Cardiac septum (tissue), 1 donor: Measurements from ENCODE around the gene PRKCH. TPM values are rescaled to one million over a fixed set of nuclear protein-coding genes. Genes with fewer than 3 reads are reported as not detected.

ENCODE experiments used
- DNase-seq: peaks from one replicate; pipeline ENCODE4 v3.0.0-alpha.2; 2020; ENCODE audit warnings: low spot score
- intact Hi-C: fragments of 100-400 bp; cut with DNase I; formaldehyde crosslinking; loops from one replicate; pipeline ENCODE4 v1.14.0; 2022
- total RNA-seq: library from RNA; stranded (reverse); fragmentation: NEBNext Ultra II Directional; extraction: Animal tissue kit (Norgen Biotek cat#: 25700); gene quantifications from one replicate; pipeline ENCODE4 v1.2.1, GENCODE V29; 2021
- donor health status: DM: no; HTN: no; CAD: no.

The PRKCH gene
- total RNA-seq, 1 donor from 2014 or later: 17.0 TPM

DNA sequence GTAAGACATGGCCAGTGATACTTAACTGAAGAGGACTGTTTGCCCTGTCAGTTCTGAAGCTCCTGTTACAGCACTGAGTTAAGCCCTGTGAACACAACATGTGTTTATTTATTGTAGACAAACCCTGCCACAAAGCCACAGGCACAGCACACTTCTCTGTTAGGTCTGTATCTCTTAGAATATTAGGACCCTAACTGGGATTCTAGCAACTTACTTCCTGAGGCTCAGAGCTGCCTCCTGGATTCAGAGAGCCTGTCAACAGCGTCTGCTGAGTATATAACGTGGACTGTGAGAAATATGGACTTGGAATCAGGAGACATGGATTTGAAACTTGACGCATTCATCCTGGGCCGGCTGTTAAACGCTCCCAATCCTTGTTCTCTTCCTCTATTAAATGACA, 238.9 kb downstream of the PRKCH start:
- intact Hi-C loops: loop anchor here (5.0 to 10.0 kb wide), 3 partner anchors 33 to 134 kb away; partner anchors contain the start of gene HIF1A
- no peak for DNase-seq

DNA sequence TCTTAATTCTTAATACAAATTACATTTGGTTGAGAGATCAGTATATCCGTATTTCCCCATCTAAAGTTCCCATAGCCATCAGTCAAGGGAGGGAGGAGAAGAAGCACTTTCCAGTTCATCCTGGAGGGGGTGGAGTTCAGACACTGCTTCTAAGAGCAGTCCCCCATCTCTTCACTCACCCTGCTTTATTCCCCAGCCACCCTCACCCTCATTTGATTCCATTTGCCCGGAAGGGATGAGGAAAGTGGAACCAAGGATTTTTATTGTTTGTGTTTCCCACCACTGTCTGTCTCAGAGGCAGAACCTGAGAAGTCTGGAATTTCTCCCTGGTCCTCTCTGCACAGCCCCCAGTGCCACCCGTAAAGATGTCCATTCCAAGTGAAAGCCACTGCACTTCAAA, 239.7 kb downstream of the PRKCH start:
- intact Hi-C loops: loop anchor here (5.0 to 10.0 kb wide), 3 partner anchors 34 to 134 kb away; partner anchors contain the start of gene HIF1A
- no peak for DNase-seq

DNA sequence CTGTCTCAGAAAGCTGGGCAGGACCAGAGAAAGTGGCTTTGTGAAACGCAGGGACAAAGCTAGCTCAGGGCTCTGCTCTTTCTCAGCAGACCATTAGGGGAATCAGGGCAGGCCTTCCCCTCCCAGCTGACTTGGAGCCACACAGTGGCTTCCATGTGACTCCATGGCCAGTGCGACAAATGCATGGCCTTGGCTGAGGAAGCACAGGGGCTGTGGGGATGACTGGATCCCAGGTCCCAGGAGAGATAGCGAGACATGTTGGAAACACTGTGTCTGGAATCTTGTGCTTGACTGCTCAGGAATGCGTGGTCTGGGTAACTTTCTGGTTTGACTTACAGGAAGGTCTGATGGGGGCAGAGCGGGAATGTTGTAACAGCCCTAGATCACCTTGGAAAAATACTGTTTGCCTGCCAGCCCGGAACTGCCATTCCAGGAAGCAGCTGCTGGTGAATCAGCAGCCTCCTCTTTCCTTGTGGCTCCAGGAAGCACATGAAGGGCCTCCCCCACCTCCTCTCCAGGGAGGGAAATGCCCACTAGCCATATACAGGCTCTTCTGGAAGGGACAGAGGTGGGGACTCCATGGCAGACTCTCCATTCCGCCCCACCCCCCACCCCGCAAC, 240.4 kb downstream of the PRKCH start:
- intact Hi-C loops: loop anchor here (5.0 to 10.0 kb wide), 3 partner anchors 34 to 133 kb away; partner anchors contain the start of gene HIF1A
- peak; percentile 89 for DNase-seq

DNA sequence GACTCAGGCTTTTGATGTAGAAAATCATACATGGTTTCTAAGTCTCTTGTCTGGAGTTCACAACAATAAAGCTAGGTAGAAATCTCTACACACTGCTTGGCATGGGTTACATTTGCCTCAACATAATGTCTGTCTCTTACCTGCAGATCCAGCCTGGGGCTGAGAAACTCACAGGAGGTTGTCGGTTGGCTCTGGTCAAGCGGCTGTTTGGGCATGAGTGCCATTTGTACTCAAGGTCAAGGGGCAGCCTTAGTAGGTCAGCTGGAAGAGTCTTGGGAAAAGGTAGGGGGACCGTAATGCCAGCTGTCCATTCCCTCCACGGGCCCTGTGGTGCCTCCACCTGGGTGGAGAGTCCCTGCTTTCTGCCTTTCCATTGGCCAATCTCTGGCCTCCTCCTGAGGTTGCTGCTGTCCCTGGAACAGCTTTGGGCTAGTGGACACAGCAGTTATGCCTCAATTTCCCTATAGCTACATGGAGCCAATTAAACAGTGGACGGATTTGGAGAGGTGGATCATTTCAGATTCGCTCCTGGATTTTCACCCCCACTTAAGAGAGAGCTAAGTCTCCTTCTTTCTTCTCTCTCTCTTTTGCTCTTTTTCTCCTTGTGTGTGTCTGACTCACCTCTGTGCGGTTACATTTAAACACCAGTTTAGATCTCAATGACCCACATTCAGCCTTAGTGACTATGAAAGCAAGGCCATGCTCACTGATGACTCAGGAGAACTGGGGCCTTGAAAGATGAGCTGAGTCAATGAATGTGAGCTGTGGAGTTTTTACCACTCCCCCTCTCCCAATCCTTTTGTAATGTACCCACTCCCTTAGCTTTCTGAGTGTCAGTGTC, 241.2 kb downstream of the PRKCH start:
- intact Hi-C loops: loop anchor here (5.0 to 10.0 kb wide), 3 partner anchors 35 to 132 kb away; partner anchors contain the start of gene HIF1A
- DNase-seq: no peak

DNA sequence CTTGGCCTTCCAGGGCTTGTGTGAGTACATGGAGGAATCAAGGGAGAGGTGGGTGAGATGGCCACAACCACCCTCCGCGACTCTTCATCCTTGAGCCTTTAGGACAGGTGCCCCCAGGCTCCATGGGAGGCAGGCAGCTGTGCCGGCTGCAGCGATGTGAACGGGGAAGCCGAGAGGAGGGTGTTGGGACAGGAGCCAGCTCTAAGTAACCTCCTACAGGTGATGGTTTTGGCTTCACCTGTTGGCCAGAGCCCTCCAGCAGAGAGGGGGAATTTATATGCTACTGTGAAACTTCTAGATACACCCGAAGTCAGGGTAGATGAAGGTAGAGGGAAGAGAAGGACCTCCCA, 241.8 kb downstream of the PRKCH start:
- DNase-seq: no peak
- intact Hi-C loops: loop anchor here (5.0 to 10.0 kb wide), 3 partner anchors 36 to 132 kb away; partner anchors contain the start of gene HIF1A

DNA sequence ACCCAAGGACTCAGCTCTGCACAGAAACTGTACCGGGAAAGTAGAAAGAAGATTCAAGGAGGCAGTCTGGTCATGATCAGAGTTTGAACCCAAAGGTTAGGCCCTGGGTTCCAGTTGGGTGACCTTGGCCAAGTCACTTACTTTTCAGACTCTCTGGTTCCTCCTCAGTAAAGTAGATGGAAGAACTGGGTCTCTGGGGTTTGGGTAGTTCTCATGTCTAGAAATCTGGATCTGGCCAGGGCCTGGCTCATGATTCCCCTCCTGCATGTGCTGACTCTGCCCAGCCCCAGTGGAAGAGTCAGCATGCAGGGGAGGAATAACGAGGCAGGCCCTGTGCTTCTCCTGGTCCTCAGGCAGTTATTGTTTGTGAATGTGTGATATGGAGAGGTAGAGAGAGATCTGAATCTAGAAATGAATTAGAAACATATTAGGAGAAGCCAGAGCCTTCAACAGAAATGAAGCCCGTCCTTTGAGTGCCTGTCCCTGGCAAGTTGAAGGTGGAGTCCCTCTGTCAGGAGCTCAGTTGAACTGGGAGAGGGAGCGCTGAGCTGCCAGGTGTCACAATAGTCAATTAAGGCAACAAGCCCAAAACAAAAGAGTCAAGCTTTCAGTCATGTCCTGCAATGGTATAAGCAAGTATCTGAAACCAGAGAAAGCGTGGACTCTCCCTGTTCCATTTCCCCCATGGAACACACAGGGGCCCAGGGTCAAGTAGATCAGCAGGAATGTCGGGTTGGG, 242.7 kb downstream of the PRKCH start:
- DNase-seq: no peak
- intact Hi-C loops: loop anchor here (5.0 to 10.0 kb wide), 3 partner anchors 37 to 131 kb away; partner anchors contain the start of gene HIF1A

DNA sequence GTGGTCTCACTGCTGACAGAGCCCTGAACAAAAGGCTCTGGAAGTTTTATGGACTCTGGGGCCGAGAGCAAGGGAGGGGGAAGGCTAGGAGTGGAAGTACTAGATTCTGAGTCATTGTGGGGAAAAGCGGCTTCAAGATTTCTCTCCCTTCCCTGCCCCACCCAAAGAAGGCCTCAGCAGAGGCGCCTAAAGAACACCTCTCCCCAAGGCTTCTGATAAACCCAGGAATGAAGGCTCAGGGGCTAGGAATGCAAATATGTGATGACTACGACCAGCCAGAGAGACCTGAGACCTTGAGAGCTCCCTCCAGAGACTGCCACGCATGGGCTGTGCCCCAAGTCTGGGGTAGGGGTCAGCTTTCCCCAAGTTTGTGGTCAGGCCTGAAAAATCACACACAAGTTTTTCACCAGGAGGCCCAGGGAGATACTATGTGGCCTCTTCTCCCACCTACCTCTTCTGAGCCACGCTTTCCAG, 243.3 kb downstream of the PRKCH start:
- intact Hi-C loops: loop anchor here (5.0 to 10.0 kb wide), 3 partner anchors 37 to 130 kb away; partner anchors contain the start of gene HIF1A

DNA sequence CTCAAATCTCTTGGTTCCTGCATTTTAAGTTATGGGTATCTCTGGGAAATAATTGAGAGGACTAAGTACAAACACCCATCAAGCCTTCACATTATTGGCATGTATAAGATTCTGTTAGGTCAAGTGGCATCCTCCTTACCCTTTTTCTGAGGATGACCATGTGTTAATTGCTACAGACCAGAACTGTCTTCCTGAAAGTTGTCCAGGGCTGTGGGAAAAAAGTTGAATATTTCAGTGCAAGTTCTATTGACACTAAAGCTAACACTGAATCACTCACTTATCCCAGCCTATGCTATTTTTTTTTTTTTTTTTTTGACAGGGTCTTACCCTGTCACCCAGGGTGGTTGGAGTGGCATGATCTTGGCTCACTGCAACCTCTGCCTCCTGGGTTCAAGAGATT, 243.8 kb downstream of the PRKCH start:
- intact Hi-C loops: loop anchor here (10.0 kb wide), 1 partner anchor 130 kb away; the partner anchor contains the start of gene HIF1A
- no peak for DNase-seq

More for the DNA sequence above, 243.3 kb downstream of the PRKCH start:
- no peak for DNase-seq

DNA sequence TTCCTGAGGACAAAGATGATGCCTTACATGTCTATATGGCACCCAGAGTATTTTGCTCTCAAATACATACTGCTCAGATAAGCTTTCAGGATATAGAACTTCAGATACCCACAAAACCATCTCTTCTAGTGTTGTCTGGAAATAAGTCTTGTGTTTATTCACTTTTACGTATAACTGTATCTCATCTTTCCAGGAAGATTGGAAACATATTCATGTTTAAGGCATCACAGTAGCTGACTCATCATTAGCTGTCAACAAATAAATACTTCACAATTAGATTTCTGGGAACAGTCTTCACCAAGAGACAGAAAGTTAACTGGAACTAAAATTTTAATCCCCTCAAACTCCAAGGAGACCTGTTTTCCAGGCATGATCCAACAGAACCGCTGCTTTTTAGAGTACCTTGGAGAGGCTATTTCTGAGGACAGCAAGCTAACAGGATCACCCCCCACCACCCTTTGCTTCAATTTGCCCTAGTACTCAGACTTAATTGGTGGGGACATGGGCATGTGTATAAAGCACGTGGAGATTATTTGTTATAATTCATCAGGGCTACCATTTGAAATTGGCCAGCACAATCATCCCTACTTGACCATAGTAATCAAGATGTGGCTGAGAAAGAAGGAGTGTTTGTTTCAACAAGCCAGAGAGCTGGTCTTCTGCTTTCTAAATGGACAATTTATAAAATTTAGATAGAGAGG, 244.6 kb downstream of the PRKCH start:
- intact Hi-C loops: loop anchor here (10.0 kb wide), 1 partner anchor 129 kb away; the partner anchor contains the start of gene HIF1A
- no peak for DNase-seq

DNA sequence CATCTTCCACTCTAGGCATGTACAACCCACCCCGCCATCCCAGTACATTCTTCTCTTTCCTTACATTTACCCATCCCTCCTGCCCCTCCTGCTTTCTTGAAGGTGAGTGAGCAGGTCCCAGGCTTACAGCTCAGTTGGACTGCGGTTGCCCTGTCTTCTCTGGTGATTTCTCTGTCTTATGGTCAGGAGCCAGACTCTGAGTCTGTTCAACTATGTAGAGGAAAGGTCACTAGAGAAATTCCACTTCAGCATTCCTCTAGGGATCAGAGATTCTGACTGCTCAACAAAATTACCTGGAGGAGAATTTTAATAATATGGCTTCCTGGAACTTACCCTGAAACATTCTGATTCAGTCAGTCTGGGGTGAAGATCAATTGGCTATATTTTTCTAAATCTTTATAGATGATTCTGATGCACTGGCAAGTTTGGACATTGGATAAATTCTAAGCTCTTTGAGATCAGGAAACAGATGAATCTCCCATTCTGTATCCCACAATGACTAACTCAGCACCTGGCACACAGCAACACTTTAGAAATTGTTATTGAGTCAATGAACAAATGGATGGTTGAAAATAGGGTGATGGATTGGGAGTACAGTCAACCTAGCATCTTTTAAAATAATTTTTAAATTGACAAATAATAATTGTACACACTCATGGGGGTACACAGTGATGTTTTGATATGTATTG, 245.3 kb downstream of the PRKCH start:
- intact Hi-C loops: loop anchor here (10.0 kb wide), 1 partner anchor 128 kb away; the partner anchor contains the start of gene HIF1A
- DNase-seq: no peak

DNA sequence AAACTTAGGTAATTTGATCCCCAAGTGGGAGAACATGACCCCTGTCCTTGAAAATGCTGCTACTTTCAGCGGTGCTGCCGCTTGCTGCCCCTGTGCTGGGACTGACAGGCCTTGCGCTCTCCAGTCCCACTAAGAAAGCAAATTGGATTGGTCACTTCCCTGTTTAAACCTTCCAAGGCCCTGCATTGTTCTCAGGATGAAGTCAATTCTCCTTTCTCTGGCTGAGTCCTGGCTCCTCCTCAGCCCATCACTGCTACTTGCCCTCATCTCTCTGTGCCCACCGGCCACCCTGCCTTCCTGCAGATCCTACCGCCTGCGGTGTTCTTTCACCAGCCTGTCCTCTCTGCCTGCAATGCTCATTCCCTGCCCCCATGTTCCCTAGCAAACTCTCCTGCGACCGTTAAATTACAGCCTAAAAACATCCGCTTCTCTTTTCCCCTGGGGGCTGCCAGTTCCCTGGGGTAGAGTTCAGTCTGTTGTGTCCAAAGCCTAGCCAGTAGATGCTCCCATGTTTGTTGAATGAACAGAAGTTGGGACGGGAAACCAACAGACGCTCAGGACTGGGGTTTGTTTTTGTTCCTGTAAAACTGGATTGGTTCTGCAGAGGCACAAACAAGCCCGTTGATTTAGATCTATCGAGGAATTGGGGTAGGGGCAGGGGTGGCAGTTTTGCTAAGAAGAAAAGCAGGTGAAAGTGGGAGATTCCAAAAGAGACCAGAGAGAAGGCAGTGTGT, 246.6 kb downstream of the PRKCH start:
- intact Hi-C loops: loop anchor here (10.0 kb wide), 1 partner anchor 127 kb away; the partner anchor contains the start of gene HIF1A
- DNase-seq: no peak

DNA sequence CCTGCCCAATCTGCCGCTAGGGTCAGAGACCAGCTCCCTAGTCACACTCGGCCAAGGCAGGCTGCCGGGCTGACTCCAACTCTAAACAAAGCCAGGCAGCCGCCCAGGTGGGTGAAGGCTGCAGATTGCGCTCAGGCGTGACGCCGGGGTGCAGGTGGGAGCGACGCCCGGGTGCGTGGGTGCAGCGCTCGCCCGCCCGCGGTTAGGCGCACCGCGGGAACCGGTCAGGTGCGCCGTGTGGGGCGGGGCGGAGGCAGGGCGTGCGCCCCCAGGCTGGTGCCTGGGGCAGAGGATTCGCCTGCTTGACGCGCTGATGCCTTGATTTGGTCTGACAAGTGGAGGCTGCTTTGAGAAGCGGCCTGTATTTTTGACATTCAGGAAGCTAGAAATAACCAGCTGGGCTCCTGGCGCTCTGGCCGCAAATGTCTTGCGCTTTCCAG, 247.2 kb downstream of the PRKCH start:
- intact Hi-C loops: loop anchor here (10.0 kb wide), 1 partner anchor 126 kb away; the partner anchor contains the start of gene HIF1A

DNA sequence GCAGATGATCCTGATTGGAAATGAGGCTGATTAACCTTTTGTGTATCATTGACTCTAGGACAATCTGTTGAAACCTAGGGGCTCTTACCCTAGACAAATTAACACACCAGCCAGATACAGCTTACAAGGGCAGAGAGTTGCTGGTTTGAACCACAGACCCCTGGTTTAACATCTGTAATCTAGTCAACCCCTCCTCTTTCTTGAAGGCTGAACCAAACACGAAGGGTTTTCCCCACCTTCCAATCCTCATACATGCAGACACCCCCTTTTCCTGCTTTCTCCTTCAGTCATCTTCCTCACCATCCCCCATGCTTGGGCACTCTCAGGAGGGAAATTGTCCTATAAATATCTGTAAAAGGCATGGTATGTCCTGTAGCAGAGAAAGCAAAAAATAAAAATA, 247.9 kb downstream of the PRKCH start:
- intact Hi-C loops: loop anchor here (10.0 kb wide), 1 partner anchor 125 kb away; the partner anchor contains the start of gene HIF1A
- no peak for DNase-seq

More for the DNA sequence above, 247.2 kb downstream of the PRKCH start:
- peak; percentile 89 for DNase-seq

DNA sequence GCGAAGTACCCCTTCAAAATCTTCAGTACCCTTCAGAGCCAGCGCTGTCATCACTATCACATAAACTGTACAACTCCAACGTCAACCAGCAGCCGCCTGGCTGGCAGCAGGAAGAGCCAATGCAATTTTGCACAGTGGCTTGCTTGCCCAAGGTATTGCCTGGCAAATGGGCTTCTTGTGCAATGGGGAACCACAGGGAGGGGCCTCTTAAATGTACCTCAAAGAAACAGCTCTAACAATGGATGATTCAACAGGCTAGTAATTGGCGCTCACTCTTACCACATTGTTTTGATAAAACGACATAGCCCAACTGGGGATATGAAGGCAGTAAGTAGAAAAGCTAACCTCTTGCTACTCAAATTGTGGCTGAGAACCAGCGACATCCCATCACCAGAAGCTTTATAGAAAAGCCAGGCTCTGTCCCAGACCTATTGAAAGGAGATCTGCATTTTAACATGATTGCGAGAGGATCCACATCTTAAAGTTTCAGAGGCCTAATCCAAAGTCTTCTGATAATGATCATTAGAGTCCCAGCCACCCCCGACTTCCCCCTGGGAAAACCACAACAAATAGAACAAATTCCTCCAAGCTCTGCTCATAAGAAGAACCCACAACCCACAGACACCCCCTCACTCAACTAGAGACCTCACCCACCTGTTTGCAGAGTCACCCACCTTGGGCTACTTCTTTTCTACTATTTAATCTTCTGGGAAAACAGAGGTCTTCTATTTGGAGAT, 248.6 kb downstream of the PRKCH start:
- intact Hi-C loops: loop anchor here (10.0 kb wide), 1 partner anchor 125 kb away; the partner anchor contains the start of gene HIF1A
- DNase-seq: peak; percentile 91

DNA sequence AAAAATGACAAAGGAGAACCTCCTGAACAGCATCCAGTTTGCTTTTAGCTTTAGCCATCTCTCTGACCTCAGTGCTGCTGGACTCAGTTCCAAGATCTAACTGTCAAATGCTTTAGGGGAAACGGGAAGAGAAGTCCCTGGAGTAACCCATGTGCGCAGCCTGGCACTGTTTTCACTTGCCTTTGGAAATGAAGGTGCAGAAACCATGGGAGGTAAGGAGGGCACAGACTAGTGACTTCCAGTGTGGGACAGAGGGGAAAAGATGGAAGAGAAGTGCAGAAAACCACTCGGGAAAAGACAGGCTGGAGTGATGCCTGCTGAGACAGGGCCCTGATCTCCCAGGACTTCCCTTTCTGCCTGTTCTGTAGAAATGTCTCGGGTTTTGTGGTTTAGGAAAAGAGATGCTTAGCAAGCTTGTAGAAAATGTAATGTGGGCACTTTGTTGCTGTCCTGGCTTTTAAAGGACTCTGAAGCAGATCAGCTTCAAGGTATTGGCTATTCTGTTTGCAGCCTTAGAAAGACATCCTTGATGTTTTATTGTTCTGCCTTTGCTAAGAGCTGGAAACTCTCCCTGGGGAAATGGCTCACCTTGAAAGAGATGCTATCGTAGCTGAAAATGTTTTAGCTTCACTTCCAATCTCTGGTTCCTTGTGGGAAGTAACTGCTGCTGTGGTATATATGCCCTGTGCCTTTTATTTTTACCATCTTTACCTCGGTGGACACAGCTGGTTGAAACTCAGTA, 249.3 kb downstream of the PRKCH start:
- intact Hi-C loops: no loop called here
- DNase-seq: no peak

DNA sequence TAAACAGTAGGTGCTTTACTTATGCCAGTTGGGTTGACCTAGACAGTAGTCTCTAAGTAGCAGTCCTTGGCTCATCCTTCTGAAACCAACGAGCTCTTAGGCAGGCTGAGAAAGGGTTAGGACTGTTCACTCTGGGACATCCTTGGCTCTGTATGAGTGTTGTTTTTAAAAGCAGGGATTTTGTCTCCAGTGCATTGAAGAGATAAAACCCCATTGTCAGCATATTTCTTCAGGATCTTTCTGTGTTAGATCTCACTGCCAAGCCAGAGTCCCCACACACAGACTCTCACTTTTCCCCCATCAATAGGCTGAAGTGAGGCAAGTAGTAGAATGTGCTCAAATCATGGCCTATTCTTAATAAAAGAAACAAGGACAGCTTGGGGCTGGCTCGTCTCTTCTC, 250.5 kb downstream of the PRKCH start:
- intact Hi-C loops: no loop called here
- DNase-seq: no peak
